ENCODE results near the gene NDOR1. TPM values are rescaled to one million over a fixed set of nuclear protein-coding genes. Genes with fewer than 3 reads are reported as not detected.

The NDOR1 gene
- total RNA-seq, 1 experiment from 2014 or later, result 31.8 TPM

DNA sequence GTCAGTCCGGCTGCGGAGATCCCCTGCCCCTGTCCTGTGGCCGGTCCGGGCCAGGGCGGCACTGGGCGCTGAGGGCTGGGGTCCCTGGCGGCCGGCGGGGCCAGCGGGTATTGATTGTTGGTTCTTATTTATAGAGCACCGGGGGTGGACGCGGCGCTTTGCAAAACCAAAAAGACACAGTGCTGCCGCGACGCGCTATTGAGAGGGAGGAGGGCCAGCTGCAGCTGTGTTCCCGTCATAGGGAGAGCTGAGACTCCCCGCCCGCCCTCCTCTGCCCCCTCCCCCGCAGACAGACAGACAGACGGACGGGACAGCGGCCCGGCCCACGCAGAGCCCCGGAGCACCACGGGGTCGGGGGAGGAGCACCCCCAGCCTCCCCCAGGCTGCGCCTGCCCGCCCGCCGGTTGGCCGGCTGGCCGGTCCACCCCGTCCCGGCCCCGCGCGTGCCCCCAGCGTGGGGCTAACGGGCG, 38.2 kb upstream of the NDOR1 start:
- POLR2A ChIA-PET, result no interaction called here
- intact Hi-C loops (cut with micrococcal nuclease; ENCODE audit: unreplicated experiment), result loop anchor here (5.0 kb wide), 1 partner anchor 40 kb away; no protein-coding TSS in a partner anchor
- peaks cover 8% of the 10 kb centered on the region for H3K27me3 Mint-ChIP-seq (ENCODE audit: insufficient read depth, unreplicated experiment)
- no peak for DNase-seq
- peaks cover 13% of the 10 kb centered on the region for H3K4me1 ChIP-seq
- H3K9me3 ChIP-seq, result no peaks in the 10 kb centered on the region
- no TSS peak for BruUV-seq (replicated peaks)
- H3K36me3 Mint-ChIP-seq (ENCODE audit: insufficient read depth, unreplicated experiment), result no peaks in the 10 kb centered on the region
- H3K9me3 Mint-ChIP-seq (ENCODE audit: unreplicated experiment), result no peaks in the 10 kb centered on the region
- H3K4me3 Mint-ChIP-seq (ENCODE audit: unreplicated experiment), result peak overlapping the region; percentile 79
- CTCF ChIA-PET, result interaction anchor here (0.6 to 3.1 kb wide), 5 partner anchors 9 to 138 kb away, joined by 3 to 16 read pairs (median 8); partner anchors contain the start of genes ANAPC2 and SSNA1
- H3K36me3 ChIP-seq (ENCODE audit: control insufficient read depth, insufficient read depth, low read length), result no peaks in the 10 kb centered on the region
- H3K27ac Mint-ChIP-seq (ENCODE audit: unreplicated experiment), result no peak overlapping the region
- peaks cover 6% of the 10 kb centered on the region for H3K4me1 Mint-ChIP-seq (ENCODE audit: low read depth, unreplicated experiment)
- H3K27me3 ChIP-seq (replicated peaks; ENCODE audit: control insufficient read depth, insufficient read depth, low read length), result peaks cover 2% of the 10 kb centered on the region; the same call in 1 of the 2 replicates
- TF ChIP-seq, protein P1, sequence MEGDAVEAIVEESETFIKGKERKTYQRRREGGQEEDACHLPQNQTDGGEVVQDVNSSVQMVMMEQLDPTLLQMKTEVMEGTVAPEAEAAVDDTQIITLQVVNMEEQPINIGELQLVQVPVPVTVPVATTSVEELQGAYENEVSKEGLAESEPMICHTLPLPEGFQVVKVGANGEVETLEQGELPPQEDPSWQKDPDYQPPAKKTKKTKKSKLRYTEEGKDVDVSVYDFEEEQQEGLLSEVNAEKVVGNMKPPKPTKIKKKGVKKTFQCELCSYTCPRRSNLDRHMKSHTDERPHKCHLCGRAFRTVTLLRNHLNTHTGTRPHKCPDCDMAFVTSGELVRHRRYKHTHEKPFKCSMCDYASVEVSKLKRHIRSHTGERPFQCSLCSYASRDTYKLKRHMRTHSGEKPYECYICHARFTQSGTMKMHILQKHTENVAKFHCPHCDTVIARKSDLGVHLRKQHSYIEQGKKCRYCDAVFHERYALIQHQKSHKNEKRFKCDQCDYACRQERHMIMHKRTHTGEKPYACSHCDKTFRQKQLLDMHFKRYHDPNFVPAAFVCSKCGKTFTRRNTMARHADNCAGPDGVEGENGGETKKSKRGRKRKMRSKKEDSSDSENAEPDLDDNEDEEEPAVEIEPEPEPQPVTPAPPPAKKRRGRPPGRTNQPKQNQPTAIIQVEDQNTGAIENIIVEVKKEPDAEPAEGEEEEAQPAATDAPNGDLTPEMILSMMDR (IDR thresholded peaks at IDR 0.05; ENCODE audit: insufficient read depth in 1 of 2, low read depth in 1 of 2, low read length in 1 of 2, severe bottlenecking in 1 of 2, unreplicated experiment in 1 of 2), result no peak
- H3K4me3 ChIP-seq (ENCODE audit: low read depth, low read length), result no peak overlapping the region

DNA sequence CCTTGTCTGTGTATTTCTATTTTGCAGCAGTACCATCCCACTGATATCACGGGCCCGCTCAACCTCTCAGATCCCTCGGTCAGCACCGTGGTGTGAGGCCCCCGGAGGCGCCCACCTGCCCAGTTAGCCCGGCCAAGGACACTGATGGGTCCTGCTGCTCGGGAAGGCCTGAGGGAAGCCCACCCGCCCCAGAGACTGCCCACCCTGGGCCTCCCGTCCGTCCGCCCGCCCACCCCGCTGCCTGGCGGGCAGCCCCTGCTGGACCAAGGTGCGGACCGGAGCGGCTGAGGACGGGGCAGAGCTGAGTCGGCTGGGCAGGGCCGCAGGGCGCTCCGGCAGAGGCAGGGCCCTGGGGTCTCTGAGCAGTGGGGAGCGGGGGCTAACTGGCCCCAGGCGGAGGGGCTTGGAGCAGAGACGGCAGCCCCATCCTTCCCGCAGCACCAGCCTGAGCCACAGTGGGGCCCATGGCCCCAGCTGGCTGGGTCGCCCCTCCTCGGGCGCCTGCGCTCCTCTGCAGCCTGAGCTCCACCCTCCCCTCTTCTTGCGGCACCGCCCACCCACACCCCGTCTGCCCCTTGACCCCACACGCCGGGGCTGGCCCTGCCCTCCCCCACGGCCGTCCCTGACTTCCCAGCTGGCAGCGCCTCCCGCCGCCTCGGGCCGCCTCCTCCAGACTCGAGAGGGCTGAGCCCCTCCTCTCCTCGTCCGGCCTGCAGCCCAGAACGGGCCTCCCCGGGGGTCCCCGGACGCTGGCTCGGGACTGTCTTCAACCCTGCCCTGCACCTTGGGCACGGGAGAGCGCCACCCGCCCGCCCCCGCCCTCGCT, 37.5 kb upstream of the NDOR1 start:
- peaks cover 4% of the 10 kb centered on the region for H3K27me3 Mint-ChIP-seq (ENCODE audit: insufficient read depth, unreplicated experiment)

DNA sequence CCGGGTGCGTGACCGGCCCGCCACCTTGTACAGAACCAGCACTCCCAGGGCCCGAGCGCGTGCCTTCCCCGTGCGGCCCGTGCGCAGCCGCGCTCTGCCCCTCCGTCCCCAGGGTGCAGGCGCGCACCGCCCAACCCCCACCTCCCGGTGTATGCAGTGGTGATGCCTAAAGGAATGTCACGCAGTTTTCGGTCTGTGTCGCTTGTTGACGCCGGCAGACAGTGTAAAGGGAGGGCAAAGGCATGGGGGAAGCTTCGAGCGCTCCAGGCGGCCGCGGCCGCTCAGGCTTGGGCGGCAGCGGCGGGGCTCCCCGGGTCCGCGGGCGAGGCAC, 37.0 kb upstream of the NDOR1 start:
- intact Hi-C loops (cut with micrococcal nuclease; ENCODE audit: unreplicated experiment), result loop anchor here (5.0 kb wide), 1 partner anchor 41 kb away; no protein-coding TSS in a partner anchor
- Histone ChIP-seq H3K27me3 (replicated peaks; ENCODE audit: control insufficient read depth, insufficient read depth, low read length) (peaks cover 2% of the 10 kb centered on the region; the same call in 1 of the 2 replicates), H3K9me3 (no peaks in the 10 kb centered on the region), H3K4me1 (peaks cover 13% of the 10 kb centered on the region), H3K4me3 (ENCODE audit: low read depth, low read length) (peak overlapping the region; percentile 74), H3K36me3 (ENCODE audit: control insufficient read depth, insufficient read depth, low read length) (no peaks in the 10 kb centered on the region)
- DNase-seq, result peak in 1 of 2 experiments; percentile 60
- TF ChIP-seq, protein P1 (IDR thresholded peaks at IDR 0.05; ENCODE audit: insufficient read depth in 1 of 2, low read depth in 1 of 2, low read length in 1 of 2, severe bottlenecking in 1 of 2, unreplicated experiment in 1 of 2), result no peak
- Mint-ChIP-seq H3K4me1 (ENCODE audit: low read depth, unreplicated experiment) (peaks cover 6% of the 10 kb centered on the region), H3K27ac (ENCODE audit: unreplicated experiment) (no peak overlapping the region), H3K36me3 (ENCODE audit: insufficient read depth, unreplicated experiment) (peaks cover 6% of the 10 kb centered on the region), H3K9me3 (ENCODE audit: unreplicated experiment) (no peaks in the 10 kb centered on the region), H3K27me3 (ENCODE audit: insufficient read depth, unreplicated experiment) (peaks cover 4% of the 10 kb centered on the region), H3K4me3 (ENCODE audit: unreplicated experiment) (peak overlapping the region; percentile 79)
- ChIA-PET CTCF (interaction anchor here (1.2 to 3.1 kb wide), 5 partner anchors 8 to 139 kb away, joined by 3 to 16 read pairs (median 8); partner anchors contain the start of genes ANAPC2, RNF224 and SSNA1), POLR2A (interaction anchor here (1.3 to 1.6 kb wide), 2 partner anchors 20 to 32 kb away, joined by 3 to 5 read pairs; partner anchors contain the start of genes SSNA1 and TPRN)
- no TSS peak for BruUV-seq (replicated peaks)

More for the DNA sequence above, 37.5 kb upstream of the NDOR1 start:
- Histone ChIP-seq H3K36me3 (ENCODE audit: control insufficient read depth, insufficient read depth, low read length) (no peaks in the 10 kb centered on the region), H3K9me3 (no peaks in the 10 kb centered on the region), H3K27me3 (replicated peaks; ENCODE audit: control insufficient read depth, insufficient read depth, low read length) (peaks cover 2% of the 10 kb centered on the region; the same call in 1 of the 2 replicates), H3K4me3 (ENCODE audit: low read depth, low read length) (peak overlapping the region; percentile 74), H3K4me1 (peaks cover 13% of the 10 kb centered on the region)
- BruUV-seq (replicated peaks), result no TSS peak
- no peak overlapping the region for H3K27ac Mint-ChIP-seq (ENCODE audit: unreplicated experiment)
- DNase-seq, result peak; percentile 83 to 85
- H3K4me3 Mint-ChIP-seq (ENCODE audit: unreplicated experiment), result peak overlapping the region; percentile 79
- ChIA-PET CTCF (interaction anchor here (0.6 to 3.1 kb wide), 7 partner anchors 9 to 274 kb away, joined by 3 to 16 read pairs (median 8); partner anchors contain the start of genes ANAPC2, RNF224 and SSNA1), POLR2A (interaction anchor here (0.5 to 1.6 kb wide), 3 partner anchors 33 to 684 kb away, joined by 3 to 5 read pairs (median 5); partner anchors contain the start of gene TPRN)
- TF ChIP-seq, protein P1 (IDR thresholded peaks at IDR 0.05; ENCODE audit: insufficient read depth in 1 of 2, low read depth in 1 of 2, low read length in 1 of 2, severe bottlenecking in 1 of 2, unreplicated experiment in 1 of 2), result no peak
- no peaks in the 10 kb centered on the region for H3K9me3 Mint-ChIP-seq (ENCODE audit: unreplicated experiment)
- H3K4me1 Mint-ChIP-seq (ENCODE audit: low read depth, unreplicated experiment), result peaks cover 6% of the 10 kb centered on the region
- intact Hi-C loops (cut with micrococcal nuclease; ENCODE audit: unreplicated experiment), result loop anchor here (5.0 kb wide), 1 partner anchor 41 kb away; no protein-coding TSS in a partner anchor
- peaks cover under 1% of the 10 kb centered on the region for H3K36me3 Mint-ChIP-seq (ENCODE audit: insufficient read depth, unreplicated experiment)

All from Caco-2 (cell line).